Osteoblast (primary cell): ENCODE results near the gene SLC38A10. TPM values are rescaled to one million over a fixed set of nuclear protein-coding genes. Genes with fewer than 3 reads are reported as not detected.
A peak's percentile ranks its signal among the peaks of the same experiment; 100 is the strongest.

Source experiments
- DNase-seq: peaks from one replicate; pipeline ENCODE4 v3.0.0; 2011; ENCODE audit warnings: low spot score, mixed read lengths; ENCODE audit not compliant: insufficient read length; ENCODE audit errors: missing footprints
- H2AFZ ChIP-seq: 2 replicates; pipeline ENCODE4 v1.6.0; 2011; ENCODE audit warnings: mild to moderate bottlenecking, low read length
- H3K27ac ChIP-seq: 2 replicates; pipeline ENCODE4 v1.5.1; 2011; ENCODE audit warnings: mild to moderate bottlenecking, low read depth, low read length, moderate library complexity
- H3K27me3 ChIP-seq: 2 replicates; pipeline ENCODE4 v1.6.0; 2012; ENCODE audit warnings: mild to moderate bottlenecking, control low read depth, inconsistent platforms, low read length, moderate library complexity; ENCODE audit not compliant: insufficient read depth
- H3K36me3 ChIP-seq: 2 replicates; pipeline ENCODE4 v1.5.1; 2011; ENCODE audit warnings: mild to moderate bottlenecking, low read length, control low read depth, moderate library complexity; ENCODE audit not compliant: insufficient read depth
- H3K4me1 ChIP-seq: 2 replicates; pipeline ENCODE4 v1.5.1; 2011; ENCODE audit warnings: mild to moderate bottlenecking, low read length, control low read depth, moderate library complexity; ENCODE audit not compliant: insufficient read depth
- H3K4me2 ChIP-seq: 2 replicates; pipeline ENCODE4 v1.6.0; 2011; ENCODE audit warnings: mild to moderate bottlenecking, low read length; ENCODE audit not compliant: insufficient read depth
- H3K4me3 ChIP-seq: fragments of 200-600 bp; sonication (generic); 3 replicates; pipeline ENCODE4 v1.5.1; 2012; ENCODE audit warnings: mild to moderate bottlenecking, low read length, inconsistent platforms; ENCODE audit not compliant: insufficient read depth
- H3K79me2 ChIP-seq: 2 replicates; pipeline ENCODE4 v1.6.0; 2012; ENCODE audit warnings: mild to moderate bottlenecking, low read length, control low read depth, inconsistent platforms; ENCODE audit not compliant: insufficient read depth
- H3K9me3 ChIP-seq: 2 replicates; pipeline ENCODE4 v1.5.1; 2011; ENCODE audit warnings: low read depth, low read length, control low read depth
- H4K20me1 ChIP-seq: 2 replicates; pipeline ENCODE4 v1.6.0; 2012; ENCODE audit warnings: mild to moderate bottlenecking, low read length, control low read depth; ENCODE audit not compliant: insufficient read depth
- CTCF ChIP-seq: IDR thresholded peaks from 2 replicates; pipeline ENCODE4 v1.5.1; 2011; ENCODE audit warnings: mild to moderate bottlenecking, low read depth, low read length, moderate library complexity; ENCODE audit errors: extremely low read depth
- total RNA-seq: library from RNA; depleted of rRNA; stranded (reverse); fragments of >200 nt; gene quantifications from 2 replicates; pipeline ENCODE4 v1.2.3, GENCODE V29; 2012

Gene SLC38A10
- total RNA-seq, 1 donor = 92.6 TPM

GRCh38 chr17:81245665-81246342, 49.3 kb downstream of the SLC38A10 start:
- H3K27ac ChIP-seq = no peak overlapping the region
- H3K36me3 ChIP-seq = peaks cover 11% of the 10 kb centered on the region
- H4K20me1 ChIP-seq = peaks cover 32% of the 10 kb centered on the region
- TF ChIP-seq CTCF = no peak
- H3K79me2 ChIP-seq = peaks cover 17% of the 10 kb centered on the region
- no peak overlapping the region for H3K4me2 ChIP-seq
- H3K4me1 ChIP-seq = peaks cover 12% of the 10 kb centered on the region
- DNase-seq = no peak
- no peaks in the 10 kb centered on the region for H3K27me3 ChIP-seq
- no peak overlapping the region for H3K4me3 ChIP-seq
- H2AFZ ChIP-seq = no peak overlapping the region
- no peaks in the 10 kb centered on the region for H3K9me3 ChIP-seq

- H3K4me2 ChIP-seq = no peak overlapping the region
- TF ChIP-seq CTCF = no peak
Measured at GRCh38 chr17:81245024-81245664, 50.0 kb downstream of the SLC38A10 start.

GRCh38 chr17:81244358-81245023, 50.6 kb downstream of the SLC38A10 start:
- Histone ChIP-seq H3K79me2 (peaks cover 30% of the 10 kb centered on the region), H3K4me3 (no peak overlapping the region), H3K4me1 (peaks cover 21% of the 10 kb centered on the region), H3K36me3 (peaks cover 8% of the 10 kb centered on the region), H3K9me3 (no peaks in the 10 kb centered on the region), H4K20me1 (peaks cover 37% of the 10 kb centered on the region), H3K27ac (peak overlapping the region; percentile 32), H3K4me2 (no peak overlapping the region), H2AFZ (no peak overlapping the region), H3K27me3 (no peaks in the 10 kb centered on the region)
- DNase-seq = no peak
- no peak for TF ChIP-seq CTCF

More at GRCh38 chr17:81245024-81245664, 50.0 kb downstream of the SLC38A10 start:
- Histone ChIP-seq H3K27ac (peak overlapping the region; percentile 32), H3K27me3 (no peaks in the 10 kb centered on the region), H3K79me2 (peaks cover 24% of the 10 kb centered on the region), H3K9me3 (no peaks in the 10 kb centered on the region), H3K4me1 (peaks cover 18% of the 10 kb centered on the region), H4K20me1 (peaks cover 35% of the 10 kb centered on the region), H3K4me3 (no peak overlapping the region), H3K36me3 (peaks cover 9% of the 10 kb centered on the region), H2AFZ (no peak overlapping the region)
- peak; percentile 98 for DNase-seq

GRCh38 chr17:81243333-81243664, 51.8 kb downstream of the SLC38A10 start:
- H3K36me3 ChIP-seq = peaks cover 8% of the 10 kb centered on the region
- no peak overlapping the region for H3K4me2 ChIP-seq
- no peak for TF ChIP-seq CTCF
- H3K9me3 ChIP-seq = no peaks in the 10 kb centered on the region
- H3K27me3 ChIP-seq = no peaks in the 10 kb centered on the region
- no peak for DNase-seq
- H3K4me1 ChIP-seq = peaks cover 21% of the 10 kb centered on the region
- no peak overlapping the region for H2AFZ ChIP-seq
- no peak overlapping the region for H3K27ac ChIP-seq
- peaks cover 37% of the 10 kb centered on the region for H4K20me1 ChIP-seq
- H3K79me2 ChIP-seq = peaks cover 38% of the 10 kb centered on the region
- no peak overlapping the region for H3K4me3 ChIP-seq
